KOPT-K1 (cell line): ENCODE results near the gene DMD.

Source experiments
- H3K27ac ChIP-seq: fragments of 200-600 bp; sonication (generic); 2 replicates; pipeline ENCODE4 v1.5.1; 2016; ENCODE audit warnings: antibody characterized with exemption, mild to moderate bottlenecking, low read depth, low read length; ENCODE audit not compliant: poor library complexity, severe bottlenecking
- H3K36me3 ChIP-seq: fragments of 200-600 bp; sonication (generic); 2 replicates; pipeline ENCODE4 v1.5.1; 2017; ENCODE audit warnings: antibody characterized with exemption, mild to moderate bottlenecking, low read length, moderate library complexity; ENCODE audit not compliant: insufficient read depth
- H3K9me3 ChIP-seq: fragments of 200-600 bp; sonication (generic); 2 replicates; pipeline ENCODE4 v1.5.1; 2017; ENCODE audit warnings: antibody characterized with exemption, low read length, mild to moderate bottlenecking; ENCODE audit not compliant: insufficient read depth, poor library complexity, severe bottlenecking

DMD gene

GRCh38 chrX:33032700-33033099 lies 178.6 kb downstream of the DMD start:
- no peak overlapping the region for H3K27ac ChIP-seq
- no peaks in the 10 kb centered on the region for H3K36me3 ChIP-seq
- H3K9me3 ChIP-seq, result no peaks in the 10 kb centered on the region

- Histone ChIP-seq H3K9me3 (no peaks in the 10 kb centered on the region), H3K27ac (no peak overlapping the region), H3K36me3 (no peaks in the 10 kb centered on the region)
These were observed 196.4 kb downstream of the DMD start for GRCh38 chrX:33014949-33015348.

GRCh38 chrX:33014086-33014485 lies 197.3 kb downstream of the DMD start:
- no peaks in the 10 kb centered on the region for H3K36me3 ChIP-seq
- H3K27ac ChIP-seq, result no peak overlapping the region
- no peaks in the 10 kb centered on the region for H3K9me3 ChIP-seq

DNA sequence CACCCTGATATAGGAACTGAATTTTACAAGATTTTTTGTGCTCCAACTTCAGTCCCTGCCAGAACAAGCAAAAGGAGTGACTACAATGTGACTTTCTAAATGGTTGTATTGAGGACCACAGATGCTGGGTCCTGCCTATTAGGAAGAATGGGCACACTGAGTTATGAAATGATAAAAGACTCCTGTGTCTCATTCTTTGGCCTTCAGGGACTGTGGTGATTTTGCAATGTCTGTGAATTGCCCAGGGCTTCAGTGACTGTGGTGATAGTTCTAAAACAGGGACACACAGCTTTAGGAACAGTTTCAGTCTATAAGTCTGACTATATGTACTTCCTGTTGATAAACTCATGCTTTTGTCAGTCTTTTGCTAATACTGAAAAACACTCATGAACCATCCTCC lies 210.2 kb downstream of the DMD start:
- Histone ChIP-seq H3K27ac (no peak overlapping the region), H3K36me3 (no peaks in the 10 kb centered on the region), H3K9me3 (no peaks in the 10 kb centered on the region)

DNA sequence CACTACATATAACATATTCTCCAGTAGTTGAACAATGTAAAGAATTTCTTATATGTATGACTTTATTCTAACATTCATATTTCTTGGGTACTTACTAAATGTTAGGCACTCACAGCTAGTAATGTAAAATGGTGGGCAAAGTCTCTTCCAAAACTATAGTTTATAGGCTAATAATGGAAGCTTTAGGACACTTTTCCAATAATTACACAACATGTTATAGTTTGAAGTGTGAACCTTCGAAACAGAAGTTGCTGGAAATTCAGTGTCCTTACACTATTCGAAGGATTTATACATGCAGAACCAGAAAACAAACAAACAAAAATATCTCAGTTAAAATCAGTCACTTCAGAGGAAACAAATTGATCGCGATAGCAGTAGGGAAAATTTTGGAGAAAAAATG lies 212.6 kb downstream of the DMD start:
- Histone ChIP-seq H3K27ac (no peak overlapping the region), H3K9me3 (no peaks in the 10 kb centered on the region), H3K36me3 (no peaks in the 10 kb centered on the region)

GRCh38 chrX:32995427-32995826 lies 215.9 kb downstream of the DMD start:
- no peak overlapping the region for H3K27ac ChIP-seq
- H3K9me3 ChIP-seq, result no peaks in the 10 kb centered on the region
- H3K36me3 ChIP-seq, result no peaks in the 10 kb centered on the region

DNA sequence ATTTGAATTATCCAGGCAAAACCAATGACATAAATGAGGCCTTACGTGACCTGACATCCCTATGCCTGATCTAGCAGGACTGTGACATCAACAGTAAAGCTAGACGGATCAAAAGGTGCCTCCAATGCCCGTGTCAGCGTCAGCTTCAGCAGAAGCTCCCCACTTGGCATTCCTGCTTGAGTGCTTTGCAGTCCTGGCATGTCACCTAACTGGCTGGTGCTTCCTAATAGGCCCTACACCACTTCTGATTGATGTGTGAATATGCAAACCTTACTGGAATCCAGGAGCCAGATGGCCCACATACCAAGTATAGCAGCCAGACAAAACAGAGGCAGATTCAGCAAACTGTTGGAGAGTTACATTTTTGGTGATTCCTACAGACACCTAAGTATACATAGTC lies 224.2 kb downstream of the DMD start:
- Histone ChIP-seq H3K36me3 (no peaks in the 10 kb centered on the region), H3K9me3 (no peaks in the 10 kb centered on the region), H3K27ac (no peak overlapping the region)

DNA sequence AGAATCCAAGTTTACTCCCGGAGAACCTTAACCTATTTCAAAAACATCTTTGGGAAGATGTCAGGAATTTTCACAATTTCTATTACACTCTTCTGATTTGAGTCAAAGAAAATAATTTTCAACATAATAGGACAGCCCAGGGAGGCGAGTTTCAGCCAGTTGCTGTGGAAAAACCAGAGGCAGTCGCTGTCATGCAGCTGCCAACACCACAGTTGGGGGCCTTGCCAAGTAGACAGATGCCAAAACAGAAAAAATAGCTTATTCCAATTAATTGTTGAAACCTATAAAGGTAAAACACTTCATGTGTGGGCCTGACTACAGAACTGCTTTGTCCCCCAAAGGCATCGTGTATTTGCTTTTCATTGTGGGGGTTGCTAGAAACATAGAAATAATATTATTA lies 225.8 kb downstream of the DMD start:
- H3K27ac ChIP-seq, result no peak overlapping the region
- H3K36me3 ChIP-seq, result no peaks in the 10 kb centered on the region
- no peaks in the 10 kb centered on the region for H3K9me3 ChIP-seq

DNA sequence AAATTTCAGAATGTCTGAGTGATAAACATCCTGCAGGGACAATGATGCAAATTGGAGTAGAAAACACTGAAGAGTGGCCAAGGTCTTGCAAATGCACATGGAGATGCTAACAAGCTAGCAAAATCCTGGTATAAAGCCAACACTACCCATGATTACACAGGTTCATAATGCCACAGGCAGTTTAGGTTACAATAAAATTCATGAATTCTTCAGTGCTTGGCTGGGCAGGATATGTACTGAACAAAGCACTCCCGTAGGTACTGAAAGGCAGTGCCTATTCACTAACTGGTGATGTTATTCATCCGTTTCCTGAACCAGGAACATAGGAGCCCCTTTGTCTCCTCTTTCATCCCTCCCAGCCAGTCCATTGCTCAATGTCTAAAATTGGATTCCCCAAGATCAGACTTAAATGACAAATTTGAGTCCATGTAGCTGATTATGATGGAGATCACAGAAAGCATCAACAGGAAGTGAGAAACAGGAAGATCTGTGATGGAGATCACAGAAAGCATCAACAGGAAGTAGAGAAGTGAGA lies 244.5 kb downstream of the DMD start:
- Histone ChIP-seq H3K36me3 (no peaks in the 10 kb centered on the region), H3K27ac (no peak overlapping the region), H3K9me3 (no peaks in the 10 kb centered on the region)

GRCh38 chrX:32954125-32954524 lies 257.2 kb downstream of the DMD start:
- Histone ChIP-seq H3K27ac (no peak overlapping the region), H3K36me3 (no peaks in the 10 kb centered on the region), H3K9me3 (no peaks in the 10 kb centered on the region)

GRCh38 chrX:32948130-32948529 lies 263.2 kb downstream of the DMD start:
- Histone ChIP-seq H3K36me3 (no peaks in the 10 kb centered on the region), H3K9me3 (no peaks in the 10 kb centered on the region), H3K27ac (no peak overlapping the region)

DNA sequence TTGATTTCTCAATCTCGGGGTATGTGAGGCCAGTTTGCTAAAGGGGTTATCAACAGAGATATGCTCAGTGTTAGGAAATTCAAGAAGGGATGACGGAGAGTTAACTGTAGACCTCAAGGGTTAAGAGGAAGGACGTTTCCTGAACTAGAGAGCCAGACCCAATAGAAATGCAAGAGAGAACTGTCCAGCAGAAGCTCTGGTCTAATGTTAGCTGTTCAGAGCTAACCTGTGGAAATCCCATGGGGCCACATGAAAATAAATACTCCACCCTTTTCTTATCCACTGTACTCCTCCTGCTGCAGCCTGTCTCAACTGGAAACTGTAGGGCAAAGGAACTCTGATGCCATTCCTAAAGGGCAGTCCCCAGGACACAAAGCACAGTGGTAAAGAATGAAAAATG lies 274.3 kb downstream of the DMD start:
- no peaks in the 10 kb centered on the region for H3K36me3 ChIP-seq
- no peak overlapping the region for H3K27ac ChIP-seq
- no peaks in the 10 kb centered on the region for H3K9me3 ChIP-seq

DNA sequence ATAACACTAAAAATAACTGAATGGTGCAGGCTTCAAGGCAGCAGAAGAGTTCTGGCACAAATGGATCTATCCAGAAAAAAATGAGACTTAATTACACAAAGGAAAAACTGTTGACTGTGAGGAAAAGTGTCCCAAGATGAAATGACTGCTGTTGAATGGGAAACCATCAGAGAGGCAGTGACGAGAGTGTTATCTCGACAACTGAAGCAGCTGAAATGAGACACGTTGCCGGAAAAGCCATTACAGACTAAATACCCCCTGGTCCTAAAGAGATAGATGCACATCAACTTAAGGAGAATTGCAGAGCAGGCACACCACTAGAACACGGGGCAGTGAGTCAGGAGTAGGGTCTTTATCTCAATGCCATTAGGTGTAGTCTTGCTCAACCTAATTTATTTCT lies 277.8 kb downstream of the DMD start:
- no peaks in the 10 kb centered on the region for H3K9me3 ChIP-seq
- no peaks in the 10 kb centered on the region for H3K36me3 ChIP-seq
- no peak overlapping the region for H3K27ac ChIP-seq

GRCh38 chrX:32929040-32929439 lies 282.3 kb downstream of the DMD start:
- Histone ChIP-seq H3K27ac (no peak overlapping the region), H3K9me3 (no peaks in the 10 kb centered on the region), H3K36me3 (no peaks in the 10 kb centered on the region)

DNA sequence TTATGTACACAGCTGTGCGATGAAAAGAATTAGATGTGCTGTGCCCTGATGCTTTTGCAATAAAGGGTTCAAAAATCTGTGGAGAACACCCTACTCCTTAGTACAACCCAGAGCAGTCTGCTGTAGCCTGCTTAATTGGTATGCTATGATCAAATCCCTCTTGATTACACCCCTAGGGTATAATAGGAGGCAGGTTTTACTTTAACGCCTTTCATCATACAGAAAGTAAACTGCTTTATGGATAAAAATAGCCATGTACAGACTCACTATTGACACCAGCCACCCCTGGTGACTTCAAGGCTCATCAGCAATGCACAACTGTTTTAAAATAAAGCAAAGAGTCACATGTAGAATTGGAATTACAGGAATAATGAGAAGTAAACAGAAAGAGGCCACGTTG lies 315.3 kb downstream of the DMD start:
- H3K27ac ChIP-seq, result no peak overlapping the region
- no peaks in the 10 kb centered on the region for H3K9me3 ChIP-seq
- H3K36me3 ChIP-seq, result no peaks in the 10 kb centered on the region

- no peaks in the 10 kb centered on the region for H3K9me3 ChIP-seq
- H3K27ac ChIP-seq, result no peak overlapping the region
- H3K36me3 ChIP-seq, result no peaks in the 10 kb centered on the region
These were observed 316.7 kb downstream of the DMD start for GRCh38 chrX:32894679-32895078.

DNA sequence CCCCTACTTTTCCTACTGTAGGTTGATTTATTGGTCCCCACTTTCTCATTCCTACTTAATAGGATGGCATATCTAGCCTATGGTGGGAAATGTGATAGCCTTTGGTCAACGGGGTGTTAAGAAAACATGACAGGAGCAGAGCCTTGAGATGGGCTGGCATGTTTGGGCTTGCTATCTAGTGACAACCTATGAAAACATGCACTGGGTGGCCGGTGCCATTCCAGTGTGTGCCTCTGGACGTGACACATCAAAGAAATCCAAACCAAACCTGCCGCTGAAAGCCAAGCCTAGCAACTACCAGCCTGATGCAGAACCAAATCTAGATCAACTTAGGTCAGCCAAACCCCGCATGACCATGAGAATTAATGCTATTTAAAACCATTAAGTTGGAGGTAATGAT lies 317.6 kb downstream of the DMD start:
- Histone ChIP-seq H3K27ac (no peak overlapping the region), H3K9me3 (no peaks in the 10 kb centered on the region), H3K36me3 (no peaks in the 10 kb centered on the region)
